GM23338 (cell line): ENCODE data around the gene FHIP1A. TPM values are rescaled to one million over a fixed set of nuclear protein-coding genes. Genes with fewer than 3 reads are reported as not detected.
"Not testable (repeated sequence)": the region's sequence is repeated elsewhere in the genome, so short reads cannot be mapped to it uniquely, and the experiment has no call there.

Experiments
- ATAC-seq: fragments of 200-7000 bp; cut with Tn5 transposase; 3 replicates; pipeline ENCODE4 v1.9.1; 2020
- DNase-seq: peaks from one replicate; pipeline ENCODE4 v3.0.0-alpha.2; 2015; ENCODE audit warnings: low spot score
- H2AFZ ChIP-seq: fragments of 200-600 bp; sonication (generic); 2 replicates; pipeline ENCODE4 v1.8.0; 2016; ENCODE audit warnings: antibody characterized with exemption, mild to moderate bottlenecking, moderate library complexity
- H3F3A ChIP-seq: fragments of 200-600 bp; sonication (generic); replicated peaks from 2 replicates; pipeline ENCODE4 v1.8.0; 2017; ENCODE audit warnings: antibody characterized with exemption, mixed run types, low read depth
- H3K27ac ChIP-seq: fragments of 200-600 bp; sonication (generic); 2 replicates; pipeline ENCODE4 v1.6.1; 2016; ENCODE audit warnings: low read depth
- H3K27me3 ChIP-seq: fragments of 200-600 bp; sonication (generic); 2 replicates; pipeline ENCODE4 v1.8.0; 2016; ENCODE audit warnings: mild to moderate bottlenecking, mixed run types, moderate library complexity; ENCODE audit not compliant: insufficient read depth
- H3K36me3 ChIP-seq: fragments of 200-600 bp; sonication (generic); 2 replicates; pipeline ENCODE4 v1.8.0; 2016; ENCODE audit warnings: mild to moderate bottlenecking; ENCODE audit not compliant: insufficient read depth
- H3K4me1 ChIP-seq: fragments of 200-600 bp; sonication (generic); 2 replicates; pipeline ENCODE4 v1.8.0; 2016; ENCODE audit warnings: mild to moderate bottlenecking, moderate library complexity; ENCODE audit not compliant: insufficient read depth
- H3K4me2 ChIP-seq: fragments of 200-600 bp; sonication (generic); 2 replicates; pipeline ENCODE4 v1.7.1; 2017; ENCODE audit warnings: mixed run types
- H3K4me3 ChIP-seq: fragments of 200-600 bp; sonication (generic); 2 replicates; pipeline ENCODE4 v1.6.1; 2016; ENCODE audit warnings: mixed run types
- H3K79me2 ChIP-seq: fragments of 200-600 bp; sonication (generic); replicated peaks from 2 replicates; pipeline ENCODE4 v1.8.0; 2017; ENCODE audit warnings: mild to moderate bottlenecking; ENCODE audit not compliant: insufficient read depth
- H3K9me2 ChIP-seq: fragments of 200-600 bp; sonication (generic); 2 replicates; pipeline ENCODE4 v1.8.0; 2017; ENCODE audit not compliant: insufficient read depth
- H4K20me1 ChIP-seq: fragments of 200-600 bp; sonication (generic); replicated peaks from 2 replicates; pipeline ENCODE4 v1.8.0; 2017; ENCODE audit warnings: mild to moderate bottlenecking; ENCODE audit not compliant: insufficient read depth
- H3K27ac Mint-ChIP-seq: 2 replicates; pipeline ENCODE4 v1.8.0; 2020; ENCODE audit warnings: inconsistent platforms, mild to moderate bottlenecking, moderate library complexity, mixed read lengths
- H3K27me3 Mint-ChIP-seq: 3 replicates; pipeline ENCODE4 v1.8.0; 2022; ENCODE audit warnings: low read depth, mild to moderate bottlenecking, moderate library complexity, mixed read lengths, inconsistent platforms; ENCODE audit not compliant: insufficient read depth, poor library complexity
- H3K36me3 Mint-ChIP-seq: 3 replicates; pipeline ENCODE4 v1.8.0; 2021; ENCODE audit warnings: low read depth, mild to moderate bottlenecking, inconsistent platforms, moderate library complexity, mixed read lengths
- H3K4me1 Mint-ChIP-seq: 3 replicates; pipeline ENCODE4 v1.8.0; 2020; ENCODE audit warnings: mild to moderate bottlenecking, inconsistent platforms, mixed read lengths
- H3K4me3 Mint-ChIP-seq: 3 replicates; pipeline ENCODE4 v1.8.0; 2021; ENCODE audit warnings: moderate library complexity, mild to moderate bottlenecking, inconsistent platforms, mixed read lengths
- H3K9me3 Mint-ChIP-seq: 3 replicates; pipeline ENCODE4 v1.8.0; 2020; ENCODE audit warnings: moderate library complexity, mild to moderate bottlenecking, inconsistent platforms, mixed read lengths
- CREB1 ChIP-seq: fragments of 250-450 bp; sonication (Bioruptor Pico); IDR thresholded peaks from 2 replicates; pipeline ENCODE4 v1.5.0; 2020; ENCODE audit warnings: low read depth, mild to moderate bottlenecking, moderate library complexity
- CTCF ChIP-seq, 2 experiments: fragments of 200-600 bp in 1 of 2; sonication (generic) in 1 of 2; conservative IDR thresholded peaks; 2 replicates each; pipeline versions ENCODE4 v1.5.1 to v1.6.1; 2016 to 2017; ENCODE audit warnings: antibody characterized with exemption in 2 of 2, low read depth in 2 of 2, mild to moderate bottlenecking in 2 of 2, moderate library complexity in 1 of 2
- EZH2 ChIP-seq: fragments of 200-600 bp; sonication (generic); IDR thresholded peaks from one replicate; pipeline ENCODE4 v1.8.0; 2017; ENCODE audit warnings: antibody characterized with exemption, mild to moderate bottlenecking, low read depth; ENCODE audit not compliant: unreplicated experiment
- JUNB ChIP-seq: IDR thresholded peaks from one replicate; pipeline ENCODE4 v1.6.1; 2016; ENCODE audit warnings: antibody characterized with exemption; ENCODE audit not compliant: unreplicated experiment
- NANOG ChIP-seq: IDR thresholded peaks from 2 replicates; pipeline ENCODE4 v1.6.1; 2016; ENCODE audit warnings: antibody characterized with exemption, borderline replicate concordance
- POLR2AphosphoS5 ChIP-seq: IDR thresholded peaks from 2 replicates; pipeline ENCODE4 v1.6.1; 2016; ENCODE audit warnings: antibody characterized with exemption, low read depth
- STAT1 ChIP-seq: IDR thresholded peaks from one replicate; pipeline ENCODE4 v1.6.1; 2016; ENCODE audit warnings: antibody characterized with exemption; ENCODE audit not compliant: unreplicated experiment
- ZNF331 ChIP-seq: fragments of 250-450 bp; sonication (Bioruptor Pico); IDR thresholded peaks from 2 replicates; pipeline ENCODE4 v1.5.0; 2020; ENCODE audit warnings: low read depth, mild to moderate bottlenecking, moderate library complexity
- polyA plus RNA-seq: library from polyadenylated mRNA; unstranded; fragments of >200 nt; fragmentation: Nextera tagmentation; extraction: Ambion mirVana; gene quantifications from 2 replicates; pipeline ENCODE4 v1.2.1, GENCODE V29; 2016
- total RNA-seq: library from RNA; depleted of rRNA; stranded (reverse); fragments of >200 nt; shearing (Covaris generic); gene quantifications from 2 replicates; pipeline ENCODE4 v1.2.3, GENCODE V29; 2014
- TF ChIP-seq, protein P1 (sequence below): fragments of 250-450 bp; sonication (Bioruptor Pico); IDR thresholded peaks from 2 replicates; pipeline ENCODE4 v1.5.0; 2020; ENCODE audit warnings: mild to moderate bottlenecking, moderate library complexity

The FHIP1A gene
- total and polyA plus RNA-seq, 2 experiments from 2014 or later = 11.3 to 108 TPM

- H3K27me3 ChIP-seq, ATAC-seq, H2AFZ ChIP-seq, H3K4me1 ChIP-seq, H3K79me2 ChIP-seq, H3K27ac Mint-ChIP-seq, H3K4me3 Mint-ChIP-seq, H3K4me1 Mint-ChIP-seq, H3K4me2 ChIP-seq, H3K4me3 ChIP-seq, H3F3A ChIP-seq, H3K27ac ChIP-seq, H4K20me1 ChIP-seq, DNase-seq, H3K9me2 ChIP-seq, H3K27me3 Mint-ChIP-seq: not testable (repeated sequence)
- peaks cover 18% of the 10 kb centered on the region for H3K36me3 ChIP-seq
- peaks cover 43% of the 10 kb centered on the region for H3K36me3 Mint-ChIP-seq
- H3K9me3 Mint-ChIP-seq = peaks cover 36% of the 10 kb centered on the region
Observed at GRCh38 chr4:151389799-151390198, 19.2 kb upstream of the FHIP1A start.

DNA sequence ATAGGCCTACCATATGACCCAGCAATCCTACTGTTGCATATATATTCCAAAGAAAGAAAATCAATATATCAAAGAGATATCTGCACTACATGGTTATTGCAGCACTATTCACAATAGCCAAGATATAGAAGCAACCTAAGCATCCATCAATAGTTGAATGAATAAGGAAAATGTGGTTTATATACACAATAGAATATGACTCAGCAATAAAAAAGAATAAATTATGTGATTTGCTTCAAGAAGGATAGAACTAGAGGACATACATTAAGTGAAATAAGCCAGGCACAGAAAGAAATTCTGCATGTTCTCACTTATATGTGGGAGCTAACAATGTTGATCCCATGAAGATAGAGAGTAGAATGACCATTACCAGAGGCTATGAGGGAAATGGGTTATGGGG lies 13.1 kb upstream of the FHIP1A start:
- Histone ChIP-seq H3K27me3 (no peaks in the 10 kb centered on the region), H3K4me2 (no peak overlapping the region), H3K36me3 (peaks cover 8% of the 10 kb centered on the region; the same call in 1 of the 2 replicates), H3K4me3 (no peak overlapping the region), H3K4me1 (no peaks in the 10 kb centered on the region), H3F3A (no peaks in the 10 kb centered on the region), H3K79me2 (no peaks in the 10 kb centered on the region; the same call in 1 of the 2 replicates), H2AFZ (no peak overlapping the region), H4K20me1 (no peaks in the 10 kb centered on the region), H3K27ac (no peak overlapping the region), H3K9me2 (peaks cover 7% of the 10 kb centered on the region; the same call in 1 of the 2 replicates)
- DNase-seq = no peak
- Mint-ChIP-seq H3K27ac (no peak overlapping the region), H3K4me1 (no peaks in the 10 kb centered on the region), H3K36me3 (peaks cover 22% of the 10 kb centered on the region; the same call in 2 of the 3 replicates), H3K4me3 (no peak overlapping the region), H3K27me3 (no peaks in the 10 kb centered on the region), H3K9me3 (0 out of 3 replicates have a peak, but pooled peaks cover 9% of the 10 kb centered on the region)
- TF ChIP-seq STAT1 = no peak
- TF ChIP-seq NANOG = no peak
- TF ChIP-seq ZNF331 (CRISPR knock-in tag) = no peak
- ATAC-seq = no peak

DNA sequence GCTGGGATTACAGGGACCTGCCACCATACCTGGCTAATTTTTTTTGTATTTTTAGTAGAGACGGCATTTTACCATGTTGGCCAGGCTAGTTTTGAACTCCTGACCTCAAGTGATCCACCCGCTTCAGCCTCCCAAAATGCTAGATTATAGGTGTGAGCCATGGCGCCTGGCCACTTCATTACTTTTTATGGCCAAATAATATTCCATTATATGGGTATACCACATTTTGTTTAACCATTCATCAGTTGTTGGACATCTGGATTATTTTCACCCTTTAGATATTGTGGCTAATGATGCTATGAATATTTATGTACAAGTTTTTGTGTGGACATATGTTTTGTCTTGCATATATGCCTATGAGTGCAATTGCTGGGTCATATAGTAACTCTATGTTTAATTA lies 8.6 kb upstream of the FHIP1A start:
- H3K4me3 Mint-ChIP-seq = no peak overlapping the region
- Histone ChIP-seq H3K27ac (no peak overlapping the region), H3K79me2 (no peaks in the 10 kb centered on the region), H3K4me1 (no peaks in the 10 kb centered on the region), H4K20me1 (no peaks in the 10 kb centered on the region), H3K4me3 (no peak overlapping the region), H3K4me2 (no peak overlapping the region), H3F3A (no peaks in the 10 kb centered on the region), H3K27me3 (no peaks in the 10 kb centered on the region), H3K9me2 (no peaks in the 10 kb centered on the region), H2AFZ (no peak overlapping the region), H3K36me3 (no peaks in the 10 kb centered on the region)
- H3K4me1 Mint-ChIP-seq = no peaks in the 10 kb centered on the region
- no peak for TF ChIP-seq EZH2
- TF ChIP-seq CREB1 = no peak
- no peak for TF ChIP-seq STAT1
- TF ChIP-seq CTCF (conservative IDR thresholded peaks at IDR 0.05; ENCODE audit: low read depth in 2 of 2) = no peak
- TF ChIP-seq POLR2AphosphoS5 = no peak
- TF ChIP-seq, protein P1, sequence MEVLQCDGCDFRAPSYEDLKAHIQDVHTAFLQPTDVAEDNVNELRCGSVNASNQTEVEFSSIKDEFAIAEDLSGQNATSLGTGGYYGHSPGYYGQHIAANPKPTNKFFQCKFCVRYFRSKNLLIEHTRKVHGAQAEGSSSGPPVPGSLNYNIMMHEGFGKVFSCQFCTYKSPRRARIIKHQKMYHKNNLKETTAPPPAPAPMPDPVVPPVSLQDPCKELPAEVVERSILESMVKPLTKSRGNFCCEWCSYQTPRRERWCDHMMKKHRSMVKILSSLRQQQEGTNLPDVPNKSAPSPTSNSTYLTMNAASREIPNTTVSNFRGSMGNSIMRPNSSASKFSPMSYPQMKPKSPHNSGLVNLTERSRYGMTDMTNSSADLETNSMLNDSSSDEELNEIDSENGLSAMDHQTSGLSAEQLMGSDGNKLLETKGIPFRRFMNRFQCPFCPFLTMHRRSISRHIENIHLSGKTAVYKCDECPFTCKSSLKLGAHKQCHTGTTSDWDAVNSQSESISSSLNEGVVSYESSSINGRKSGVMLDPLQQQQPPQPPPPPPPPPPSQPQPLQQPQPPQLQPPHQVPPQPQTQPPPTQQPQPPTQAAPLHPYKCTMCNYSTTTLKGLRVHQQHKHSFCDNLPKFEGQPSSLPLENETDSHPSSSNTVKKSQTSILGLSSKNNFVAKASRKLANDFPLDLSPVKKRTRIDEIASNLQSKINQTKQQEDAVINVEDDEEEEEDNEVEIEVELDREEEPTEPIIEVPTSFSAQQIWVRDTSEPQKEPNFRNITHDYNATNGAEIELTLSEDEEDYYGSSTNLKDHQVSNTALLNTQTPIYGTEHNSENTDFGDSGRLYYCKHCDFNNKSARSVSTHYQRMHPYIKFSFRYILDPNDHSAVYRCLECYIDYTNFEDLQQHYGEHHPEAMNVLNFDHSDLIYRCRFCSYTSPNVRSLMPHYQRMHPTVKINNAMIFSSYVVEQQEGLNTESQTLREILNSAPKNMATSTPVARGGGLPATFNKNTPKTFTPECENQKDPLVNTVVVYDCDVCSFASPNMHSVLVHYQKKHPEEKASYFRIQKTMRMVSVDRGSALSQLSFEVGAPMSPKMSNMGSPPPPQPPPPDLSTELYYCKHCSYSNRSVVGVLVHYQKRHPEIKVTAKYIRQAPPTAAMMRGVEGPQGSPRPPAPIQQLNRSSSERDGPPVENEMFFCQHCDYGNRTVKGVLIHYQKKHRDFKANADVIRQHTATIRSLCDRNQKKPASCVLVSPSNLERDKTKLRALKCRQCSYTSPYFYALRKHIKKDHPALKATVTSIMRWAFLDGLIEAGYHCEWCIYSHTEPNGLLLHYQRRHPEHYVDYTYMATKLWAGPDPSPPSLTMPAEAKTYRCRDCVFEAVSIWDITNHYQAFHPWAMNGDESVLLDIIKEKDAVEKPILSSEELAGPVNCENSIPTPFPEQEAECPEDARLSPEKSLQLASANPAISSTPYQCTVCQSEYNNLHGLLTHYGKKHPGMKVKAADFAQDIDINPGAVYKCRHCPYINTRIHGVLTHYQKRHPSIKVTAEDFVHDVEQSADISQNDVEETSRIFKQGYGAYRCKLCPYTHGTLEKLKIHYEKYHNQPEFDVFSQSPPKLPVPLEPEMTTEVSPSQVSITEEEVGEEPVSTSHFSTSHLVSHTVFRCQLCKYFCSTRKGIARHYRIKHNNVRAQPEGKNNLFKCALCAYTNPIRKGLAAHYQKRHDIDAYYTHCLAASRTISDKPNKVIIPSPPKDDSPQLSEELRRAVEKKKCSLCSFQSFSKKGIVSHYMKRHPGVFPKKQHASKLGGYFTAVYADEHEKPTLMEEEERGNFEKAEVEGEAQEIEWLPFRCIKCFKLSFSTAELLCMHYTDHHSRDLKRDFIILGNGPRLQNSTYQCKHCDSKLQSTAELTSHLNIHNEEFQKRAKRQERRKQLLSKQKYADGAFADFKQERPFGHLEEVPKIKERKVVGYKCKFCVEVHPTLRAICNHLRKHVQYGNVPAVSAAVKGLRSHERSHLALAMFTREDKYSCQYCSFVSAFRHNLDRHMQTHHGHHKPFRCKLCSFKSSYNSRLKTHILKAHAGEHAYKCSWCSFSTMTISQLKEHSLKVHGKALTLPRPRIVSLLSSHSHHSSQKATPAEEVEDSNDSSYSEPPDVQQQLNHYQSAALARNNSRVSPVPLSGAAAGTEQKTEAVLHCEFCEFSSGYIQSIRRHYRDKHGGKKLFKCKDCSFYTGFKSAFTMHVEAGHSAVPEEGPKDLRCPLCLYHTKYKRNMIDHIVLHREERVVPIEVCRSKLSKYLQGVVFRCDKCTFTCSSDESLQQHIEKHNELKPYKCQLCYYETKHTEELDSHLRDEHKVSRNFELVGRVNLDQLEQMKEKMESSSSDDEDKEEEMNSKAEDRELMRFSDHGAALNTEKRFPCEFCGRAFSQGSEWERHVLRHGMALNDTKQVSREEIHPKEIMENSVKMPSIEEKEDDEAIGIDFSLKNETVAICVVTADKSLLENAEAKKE = no peak
- TF ChIP-seq JUNB = no peak
- TF ChIP-seq ZNF331 (CRISPR knock-in tag) = no peak
- peaks cover 3% of the 10 kb centered on the region; the same call in 1 of the 3 replicates for H3K9me3 Mint-ChIP-seq
- no peak for DNase-seq
- peaks cover 15% of the 10 kb centered on the region; the same call in 2 of the 3 replicates for H3K36me3 Mint-ChIP-seq
- H3K27me3 Mint-ChIP-seq = no peaks in the 10 kb centered on the region
- H3K27ac Mint-ChIP-seq = no peak overlapping the region
- no peak for ATAC-seq
